OCI-LY1 (cell line): ENCODE data around the gene FBLIM1.

Source experiments
- H2AFZ ChIP-seq: fragments of 200-600 bp; sonication (generic), shearing (Covaris generic); 2 replicates; pipeline ENCODE4 v1.6.0; 2014; ENCODE audit warnings: antibody characterized with exemption, mild to moderate bottlenecking, low read length
- H3F3A ChIP-seq: fragments of 200-600 bp; sonication (generic), shearing (Covaris generic); 2 replicates; pipeline ENCODE4 v1.6.0; 2014; ENCODE audit warnings: mild to moderate bottlenecking, antibody characterized with exemption, low read length, moderate library complexity; ENCODE audit not compliant: insufficient read depth
- H3K27ac ChIP-seq: fragments of 200-600 bp; sonication (generic); 2 replicates; pipeline ENCODE4 v1.5.1; 2014; ENCODE audit warnings: low read length, mixed run types, mild to moderate bottlenecking, low read depth; ENCODE audit not compliant: poor library complexity, severe bottlenecking
- H3K27me3 ChIP-seq: fragments of 200-600 bp; sonication (generic); 2 replicates; pipeline ENCODE4 v1.6.0; 2014; ENCODE audit warnings: antibody characterized with exemption, mild to moderate bottlenecking, low read length, moderate library complexity; ENCODE audit not compliant: insufficient read depth
- H3K36me3 ChIP-seq: fragments of 200-600 bp; sonication (generic); 2 replicates; pipeline ENCODE4 v1.6.1; 2014; ENCODE audit warnings: mild to moderate bottlenecking, antibody characterized with exemption, low read length, moderate library complexity, mixed read lengths; ENCODE audit not compliant: insufficient read depth
- H3K4me1 ChIP-seq: fragments of 200-600 bp; sonication (generic); 2 replicates; pipeline ENCODE4 v1.5.1; 2014; ENCODE audit warnings: mild to moderate bottlenecking, low read length, moderate library complexity; ENCODE audit not compliant: insufficient read depth, severe bottlenecking
- H3K4me2 ChIP-seq: fragments of 200-600 bp; sonication (generic), shearing (Covaris generic); 2 replicates; pipeline ENCODE4 v1.6.1; 2014; ENCODE audit warnings: low read length
- H3K4me3 ChIP-seq: fragments of 200-600 bp; sonication (generic); 2 replicates; pipeline ENCODE4 v1.5.1; 2014; ENCODE audit warnings: low read length, low read depth, mild to moderate bottlenecking, mixed read lengths; ENCODE audit not compliant: poor library complexity, severe bottlenecking
- H3K79me2 ChIP-seq: fragments of 200-600 bp; shearing (Covaris generic); 2 replicates; pipeline ENCODE4 v1.6.1; 2016; ENCODE audit warnings: mixed run types, low read length, mixed read lengths; ENCODE audit not compliant: insufficient read depth
- H3K9ac ChIP-seq: fragments of 200-600 bp; sonication (generic), shearing (Covaris generic); 2 replicates; pipeline ENCODE4 v1.6.1; 2014; ENCODE audit warnings: mild to moderate bottlenecking, low read length, mixed read lengths
- H3K9me2 ChIP-seq: fragments of 200-600 bp; sonication (generic), shearing (Covaris generic); 2 replicates; pipeline ENCODE4 v1.6.1; 2014; ENCODE audit warnings: low read depth, mild to moderate bottlenecking, low read length, mixed read lengths
- H3K9me3 ChIP-seq: fragments of 200-600 bp; shearing (Covaris generic); 2 replicates; pipeline ENCODE4 v1.6.1; 2014; ENCODE audit warnings: low read length, mixed read lengths
- H4K20me1 ChIP-seq: fragments of 200-600 bp; sonication (generic), shearing (Covaris generic); 2 replicates; pipeline ENCODE4 v1.6.0; 2016; ENCODE audit warnings: mild to moderate bottlenecking, low read length; ENCODE audit not compliant: insufficient read depth
- CTCF ChIP-seq: fragments of 200-600 bp; sonication (generic), shearing (Covaris generic); IDR thresholded peaks from 2 replicates; pipeline ENCODE4 v1.5.1; 2017; ENCODE audit warnings: mild to moderate bottlenecking, antibody characterized with exemption, low read length, moderate library complexity, mixed read lengths
- EZH2 ChIP-seq: fragments of 200-600 bp; sonication (generic), shearing (Covaris generic); IDR thresholded peaks from 2 replicates; pipeline ENCODE4 v1.8.0; 2017; ENCODE audit warnings: borderline replicate concordance, mixed run types, mild to moderate bottlenecking, antibody characterized with exemption, low read length, moderate library complexity, mixed read lengths

FBLIM1 gene

GRCh38 chr1:15762546-15762945 lies 4.0 kb downstream of the FBLIM1 start:
- no peaks in the 10 kb centered on the region for H3K9me3 ChIP-seq
- TF ChIP-seq EZH2, result no peak
- H4K20me1 ChIP-seq, result no peaks in the 10 kb centered on the region
- H2AFZ ChIP-seq, result no peak overlapping the region
- H3F3A ChIP-seq, result no peaks in the 10 kb centered on the region
- no peak overlapping the region for H3K27ac ChIP-seq
- H3K27me3 ChIP-seq, result peaks cover 12% of the 10 kb centered on the region
- H3K4me2 ChIP-seq, result no peak overlapping the region
- H3K79me2 ChIP-seq, result no peaks in the 10 kb centered on the region
- no peaks in the 10 kb centered on the region for H3K36me3 ChIP-seq
- H3K4me3 ChIP-seq, result no peak overlapping the region
- H3K9ac ChIP-seq, result no peak overlapping the region
- no peaks in the 10 kb centered on the region for H3K9me2 ChIP-seq
- H3K4me1 ChIP-seq, result no peaks in the 10 kb centered on the region

- H3K4me3 ChIP-seq, result no peak overlapping the region
- H3K4me2 ChIP-seq, result no peak overlapping the region
- H4K20me1 ChIP-seq, result no peaks in the 10 kb centered on the region
- no peak overlapping the region for H3K9ac ChIP-seq
- H3K4me1 ChIP-seq, result no peaks in the 10 kb centered on the region
- no peaks in the 10 kb centered on the region for H3F3A ChIP-seq
- H3K9me3 ChIP-seq, result no peaks in the 10 kb centered on the region
- H3K36me3 ChIP-seq, result no peaks in the 10 kb centered on the region
- no peak overlapping the region for H3K27ac ChIP-seq
- H2AFZ ChIP-seq, result no peak overlapping the region
- TF ChIP-seq CTCF (no peak), EZH2 (no peak)
- H3K79me2 ChIP-seq, result no peaks in the 10 kb centered on the region
- H3K9me2 ChIP-seq, result no peaks in the 10 kb centered on the region
- peaks cover 12% of the 10 kb centered on the region for H3K27me3 ChIP-seq
Measured at GRCh38 chr1:15764269-15764764, 5.7 kb downstream of the FBLIM1 start.

GRCh38 chr1:15764890-15765289 lies 6.3 kb downstream of the FBLIM1 start:
- no peaks in the 10 kb centered on the region for H3K36me3 ChIP-seq
- H3K27me3 ChIP-seq, result peaks cover 12% of the 10 kb centered on the region
- H3F3A ChIP-seq, result no peaks in the 10 kb centered on the region
- no peak overlapping the region for H2AFZ ChIP-seq
- H3K9me3 ChIP-seq, result no peaks in the 10 kb centered on the region
- no peaks in the 10 kb centered on the region for H3K79me2 ChIP-seq
- no peak overlapping the region for H3K9ac ChIP-seq
- H3K27ac ChIP-seq, result no peak overlapping the region
- H3K4me3 ChIP-seq, result no peak overlapping the region
- H3K4me1 ChIP-seq, result no peaks in the 10 kb centered on the region
- no peaks in the 10 kb centered on the region for H3K9me2 ChIP-seq
- no peaks in the 10 kb centered on the region for H4K20me1 ChIP-seq
- TF ChIP-seq EZH2 (no peak), CTCF (no peak)
- H3K4me2 ChIP-seq, result no peak overlapping the region

GRCh38 chr1:15765495-15766194 lies 7.0 kb downstream of the FBLIM1 start:
- Histone ChIP-seq H3K27ac (no peak overlapping the region), H3K9me2 (no peaks in the 10 kb centered on the region), H3K9me3 (no peaks in the 10 kb centered on the region), H3K27me3 (peaks cover 14% of the 10 kb centered on the region), H3K4me2 (no peak overlapping the region), H4K20me1 (no peaks in the 10 kb centered on the region), H3F3A (no peaks in the 10 kb centered on the region), H3K9ac (no peak overlapping the region), H3K36me3 (no peaks in the 10 kb centered on the region), H3K79me2 (no peaks in the 10 kb centered on the region), H2AFZ (no peak overlapping the region), H3K4me3 (no peak overlapping the region), H3K4me1 (no peaks in the 10 kb centered on the region)
- TF ChIP-seq CTCF (no peak), EZH2 (no peak)
